Common myeloid progenitor, CD34-positive (primary cell): ENCODE data around the gene AFG3L2. TPM values are rescaled to one million over a fixed set of nuclear protein-coding genes. Genes with fewer than 3 reads are reported as not detected.

Experiments used
- CTCF ChIA-PET: fragments of 350-600 bp; sonication (Branson Sonifier 250); formaldehyde crosslinking; loops from one replicate; lab custom pipeline; 2021; ENCODE audit warnings: antibody characterized with exemption; lab: Charles Lee
- POLR2A ChIA-PET: fragments of 350-600 bp; sonication (Branson Sonifier 250); formaldehyde crosslinking; loops from one replicate; lab custom pipeline; 2021; ENCODE audit warnings: antibody characterized with exemption; lab: Charles Lee
- DNase-seq, 3 donors: peaks; one replicate each; pipeline versions ENCODE4 v3.0.0 to v3.0.0-alpha.2; 2013
- H3K27ac ChIP-seq, 2 experiments: 1 replicate in 1 of 2; 2 replicates in 1 of 2; pipeline ENCODE4 v1.7.0; 2013; ENCODE audit warnings: inconsistent platforms in 2 of 2, low read length in 2 of 2, mild to moderate bottlenecking in 2 of 2, low read depth in 1 of 2, moderate library complexity in 1 of 2; ENCODE audit not compliant: severe bottlenecking in 2 of 2, insufficient read depth in 1 of 2, poor library complexity in 1 of 2
- H3K27me3 ChIP-seq, 5 experiments: replicated peaks in 2 of 5; 1 replicate in 3 of 5; 2 replicates in 2 of 5; pipeline versions ENCODE4 v1.6.1 to v1.7.0; 2013; ENCODE audit warnings: low read length in 4 of 5, mild to moderate bottlenecking in 2 of 5, moderate library complexity in 2 of 5, inconsistent platforms in 1 of 5; ENCODE audit not compliant: insufficient read depth in 5 of 5, control insufficient read depth in 4 of 5
- H3K36me3 ChIP-seq, 4 experiments: 1 replicate in 2 of 4; 2 replicates in 2 of 4; pipeline versions ENCODE4 v1.6.1 to v1.7.0; 2013; ENCODE audit warnings: low read length in 3 of 4, control low read depth in 1 of 4, mild to moderate bottlenecking in 1 of 4; ENCODE audit not compliant: control insufficient read depth in 4 of 4, insufficient read depth in 4 of 4
- H3K4me1 ChIP-seq, 4 experiments: 1 replicate in 3 of 4; 2 replicates in 1 of 4; pipeline versions ENCODE4 v1.6.1 to v1.7.1; 2013; ENCODE audit warnings: low read length in 3 of 4, mild to moderate bottlenecking in 3 of 4, control low read depth in 1 of 4, inconsistent platforms in 1 of 4, moderate library complexity in 1 of 4; ENCODE audit not compliant: control insufficient read depth in 4 of 4, insufficient read depth in 4 of 4; ENCODE audit errors: control extremely low read depth in 1 of 4
- H3K4me3 ChIP-seq, 7 experiments: 1 replicate in 4 of 7; 2 replicates in 3 of 7; pipeline versions ENCODE4 v1.5.1 to v1.7.0; 2013; ENCODE audit warnings: mild to moderate bottlenecking in 7 of 7, low read length in 6 of 7, moderate library complexity in 6 of 7, inconsistent platforms in 2 of 7, low read depth in 2 of 7, control low read depth in 1 of 7; ENCODE audit not compliant: insufficient read depth in 4 of 7, control insufficient read depth in 1 of 7; ENCODE audit errors: extremely low read depth in 1 of 7
- H3K9me3 ChIP-seq, 5 experiments: 1 replicate in 4 of 5; 2 replicates in 1 of 5; pipeline versions ENCODE4 v1.6.1 to v1.7.1; 2013; ENCODE audit warnings: low read length in 4 of 5, mild to moderate bottlenecking in 2 of 5, inconsistent platforms in 1 of 5, low read depth in 1 of 5, moderate library complexity in 1 of 5; ENCODE audit not compliant: control insufficient read depth in 4 of 5, insufficient read depth in 2 of 5; ENCODE audit errors: control extremely low read depth in 1 of 5
- whole genome bisulfite sequencing: methylation state at CpG from one replicate; pipeline ENCODE4 v1.1.5; 2013; ENCODE audit not compliant: insufficient coverage; 5-methylcytosine and 5-hydroxymethylcytosine counted together
- polyA plus RNA-seq: library from polyadenylated mRNA; unstranded; fragments of 120-200 nt; gene quantifications from one replicate; pipeline ENCODE4 v1.2.1, GENCODE V29; 2013

The AFG3L2 gene
- 38.9 TPM for polyA plus RNA-seq

- POLR2A ChIA-PET: interaction anchor here (0.6 to 1.0 kb wide), 3 partner anchors 24 to 326 kb away, joined by 3 read pairs; partner anchors contain the start of gene CEP76
- H3K9me3 ChIP-seq: no peaks in the 10 kb centered on the region
- no peaks in the 10 kb centered on the region for H3K27me3 ChIP-seq
- peaks cover 0 to 10% (median 0%) of the 10 kb centered on the region in 4 experiments for H3K36me3 ChIP-seq
- peak; percentile 99 for DNase-seq
- peak within 1 kb of the TSS; percentile 60 to 98 (median 87) for H3K4me3 ChIP-seq
- H3K27ac ChIP-seq: peak within 1 kb of the TSS; percentile 81 to 94
- H3K4me1 ChIP-seq: peaks cover 3 to 41% (median 25%) of the 10 kb centered on the region in 4 experiments
- 0% methylated on average over 76 of the region's 100 CpGs for WGBS
- CTCF ChIA-PET: interaction anchor here (1.0 to 2.1 kb wide), 3 partner anchors 9 to 31 kb away, joined by 4 to 7 read pairs (median 4); partner anchors contain the start of gene PRELID3A
Measured at GRCh38 chr18:12376754-12377555, at the start of gene AFG3L2. AFG3L2 (minus strand) TSS chr18:12377227; CDS start chr18:12377082, 145 bp downstream.

GRCh38 chr18:12424252-12424651 is 47.2 kb upstream of the AFG3L2 start:
- H3K36me3 ChIP-seq: peaks cover 0 to 45% (median 17%) of the 10 kb centered on the region in 4 experiments
- H3K4me1 ChIP-seq: peaks cover 0 to 24% (median 17%) of the 10 kb centered on the region in 4 experiments
- H3K27me3 ChIP-seq: no peaks in the 10 kb centered on the region
- peaks cover 0 to 17% (median 9%) of the 10 kb centered on the region in 5 experiments for H3K9me3 ChIP-seq
- WGBS: no CpG with 5 or more reads among the region's 4 CpGs
- no peak for DNase-seq
- no peak overlapping the region for H3K4me3 ChIP-seq
- H3K27ac ChIP-seq: no peak overlapping the region
- ChIA-PET CTCF (interaction anchor here (1.2 to 10.1 kb wide), 6 partner anchors 18 to 235 kb away, joined by 3 to 111 read pairs (median 22); partner anchors contain the start of genes PRELID3A and SPIRE1), POLR2A (no interaction called here)

DNA sequence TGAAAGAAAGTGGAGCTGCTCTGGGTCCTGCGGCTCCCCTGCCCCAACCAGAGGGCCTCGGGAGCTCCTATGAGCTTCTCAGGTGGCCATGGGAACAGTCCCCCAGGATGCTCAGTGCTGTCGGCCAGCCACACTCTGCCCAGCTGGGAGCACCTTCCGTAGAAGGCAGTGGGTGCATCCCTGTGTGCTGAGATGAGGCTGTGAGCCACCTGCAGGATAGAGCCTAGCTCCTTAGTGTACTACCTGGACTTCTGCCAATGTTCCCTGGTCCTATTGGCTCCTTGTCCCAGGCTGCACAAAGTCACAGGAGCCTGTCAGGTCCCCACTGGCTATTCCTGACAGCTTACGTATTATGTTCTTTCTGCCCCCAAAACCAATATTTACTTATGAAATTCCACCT is 46.8 kb upstream of the AFG3L2 start:
- Histone ChIP-seq H3K4me1 (peaks cover 0 to 25% (median 17%) of the 10 kb centered on the region in 4 experiments), H3K9me3 (peaks cover 0 to 17% (median 9%) of the 10 kb centered on the region in 5 experiments), H3K4me3 (no peak overlapping the region), H3K27me3 (no peaks in the 10 kb centered on the region), H3K36me3 (peaks cover 0 to 41% (median 15%) of the 10 kb centered on the region in 4 experiments), H3K27ac (no peak overlapping the region)
- POLR2A ChIA-PET: no interaction called here
- 79% methylated on average over 4 of the region's 5 CpGs for WGBS
- no peak for DNase-seq
- CTCF ChIA-PET: interaction anchor here (0.6 to 10.1 kb wide), 9 partner anchors 18 to 236 kb away, joined by 3 to 111 read pairs (median 5); partner anchors contain the start of genes PRELID3A and SPIRE1

DNA sequence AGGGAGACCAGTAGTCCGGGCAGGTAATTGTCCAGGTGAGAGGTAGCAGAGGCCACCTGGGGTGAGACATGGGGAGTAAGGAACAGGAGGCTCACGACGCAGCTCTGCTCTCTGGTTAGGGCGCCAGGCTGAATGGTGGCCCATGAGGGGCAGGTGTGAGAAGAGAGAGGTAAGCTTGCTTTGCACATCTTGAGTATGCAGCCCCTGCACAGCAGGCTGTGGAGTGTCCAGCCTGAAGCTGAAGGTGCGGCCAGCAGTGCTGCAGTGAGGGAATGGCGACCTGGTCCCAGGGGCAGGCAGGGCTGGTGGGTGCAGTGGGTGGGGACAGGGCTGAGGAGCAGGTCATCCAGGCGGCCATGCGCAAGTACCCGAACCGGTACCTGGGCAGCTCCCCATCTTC is 46.4 kb upstream of the AFG3L2 start:
- POLR2A ChIA-PET: no interaction called here
- peaks cover 0 to 17% (median 9%) of the 10 kb centered on the region in 5 experiments for H3K9me3 ChIP-seq
- H3K36me3 ChIP-seq: peaks cover 0 to 40% (median 13%) of the 10 kb centered on the region in 4 experiments
- 94% methylated on average over 9 of the region's 10 CpGs for WGBS
- CTCF ChIA-PET: interaction anchor here (0.6 to 10.1 kb wide), 13 partner anchors 17 to 236 kb away, joined by 3 to 111 read pairs (median 4); partner anchors contain the start of genes PRELID3A and SPIRE1
- DNase-seq: no peak
- H3K27me3 ChIP-seq: no peaks in the 10 kb centered on the region
- H3K4me3 ChIP-seq: no peak overlapping the region
- H3K4me1 ChIP-seq: peaks cover 0 to 29% (median 18%) of the 10 kb centered on the region in 4 experiments
- H3K27ac ChIP-seq: no peak overlapping the region

GRCh38 chr18:12422936-12423335 is 45.9 kb upstream of the AFG3L2 start:
- POLR2A ChIA-PET: no interaction called here
- Histone ChIP-seq H3K4me3 (no peak overlapping the region), H3K9me3 (peaks cover 0 to 15% (median 8%) of the 10 kb centered on the region in 5 experiments), H3K27me3 (no peaks in the 10 kb centered on the region), H3K4me1 (peaks cover 0 to 31% (median 19%) of the 10 kb centered on the region in 4 experiments), H3K27ac (no peak overlapping the region), H3K36me3 (peaks cover 0 to 36% (median 9%) of the 10 kb centered on the region in 4 experiments)
- CTCF ChIA-PET: interaction anchor here (0.7 to 10.1 kb wide), 16 partner anchors 17 to 237 kb away, joined by 3 to 111 read pairs (median 4); partner anchors contain the start of genes PRELID3A and SPIRE1
- 14% methylated on average over 9 of the region's 9 CpGs for WGBS
- peak; percentile 84 to 94 (median 93) for DNase-seq

GRCh38 chr18:12421732-12422131 is 44.7 kb upstream of the AFG3L2 start:
- 83% methylated on average over 5 of the region's 5 CpGs for WGBS
- ChIA-PET CTCF (interaction anchor here (1.1 to 10.1 kb wide), 7 partner anchors 12 to 238 kb away, joined by 4 to 111 read pairs (median 10); partner anchors contain the start of genes PRELID3A and SPIRE1), POLR2A (no interaction called here)
- peaks cover 0 to 26% (median 3%) of the 10 kb centered on the region in 4 experiments for H3K36me3 ChIP-seq
- H3K27ac ChIP-seq: no peak overlapping the region
- peaks cover 0 to 3% (median 0%) of the 10 kb centered on the region in 5 experiments for H3K9me3 ChIP-seq
- H3K27me3 ChIP-seq: no peaks in the 10 kb centered on the region
- peak overlapping the region in 3 of 7 experiments; percentile 69 to 89 (median 71) for H3K4me3 ChIP-seq
- peaks cover 0 to 31% (median 19%) of the 10 kb centered on the region in 4 experiments for H3K4me1 ChIP-seq
- DNase-seq: peak in 1 of 3 donors; percentile 20
